ENCODE results near the gene CPNE7.

DNA sequence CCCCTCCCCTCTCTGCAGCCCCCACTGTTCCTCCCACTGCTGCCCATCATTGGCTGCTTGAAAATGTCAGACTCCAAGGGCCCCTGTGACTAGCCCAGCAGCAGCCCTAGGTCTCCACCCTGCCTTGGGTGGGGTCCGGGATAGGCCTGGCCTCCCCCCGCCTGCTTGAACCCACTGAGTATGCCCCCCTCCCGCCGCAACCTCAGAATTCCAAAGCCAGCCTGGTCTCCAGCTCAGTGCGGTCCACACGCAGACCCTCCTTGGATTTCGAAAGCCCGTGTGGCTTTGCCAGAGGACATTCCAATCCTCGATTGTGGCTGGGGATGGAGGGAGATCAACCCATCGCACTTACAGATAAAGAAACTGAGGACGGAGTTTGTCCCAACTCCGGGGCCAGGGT lies 44.3 kb downstream of the CPNE7 start:
- TF ChIP-seq, protein P1, sequence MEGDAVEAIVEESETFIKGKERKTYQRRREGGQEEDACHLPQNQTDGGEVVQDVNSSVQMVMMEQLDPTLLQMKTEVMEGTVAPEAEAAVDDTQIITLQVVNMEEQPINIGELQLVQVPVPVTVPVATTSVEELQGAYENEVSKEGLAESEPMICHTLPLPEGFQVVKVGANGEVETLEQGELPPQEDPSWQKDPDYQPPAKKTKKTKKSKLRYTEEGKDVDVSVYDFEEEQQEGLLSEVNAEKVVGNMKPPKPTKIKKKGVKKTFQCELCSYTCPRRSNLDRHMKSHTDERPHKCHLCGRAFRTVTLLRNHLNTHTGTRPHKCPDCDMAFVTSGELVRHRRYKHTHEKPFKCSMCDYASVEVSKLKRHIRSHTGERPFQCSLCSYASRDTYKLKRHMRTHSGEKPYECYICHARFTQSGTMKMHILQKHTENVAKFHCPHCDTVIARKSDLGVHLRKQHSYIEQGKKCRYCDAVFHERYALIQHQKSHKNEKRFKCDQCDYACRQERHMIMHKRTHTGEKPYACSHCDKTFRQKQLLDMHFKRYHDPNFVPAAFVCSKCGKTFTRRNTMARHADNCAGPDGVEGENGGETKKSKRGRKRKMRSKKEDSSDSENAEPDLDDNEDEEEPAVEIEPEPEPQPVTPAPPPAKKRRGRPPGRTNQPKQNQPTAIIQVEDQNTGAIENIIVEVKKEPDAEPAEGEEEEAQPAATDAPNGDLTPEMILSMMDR (IDR thresholded peaks at IDR 0.05) = no peak
- no peak for TF ChIP-seq EZH2 (IDR thresholded peaks at IDR 0.05; ENCODE audit: borderline replicate concordance, insufficient read depth, low read depth, low read length, poor library complexity, severe bottlenecking)

Measured in B cell (primary cell).